ENCODE measurements around the gene SAMD4B.

Gene SAMD4B

GRCh38 chr19:39321117-39321831, 20.9 kb upstream of the SAMD4B start:
- no peaks in the 10 kb centered on the region for H3K9me3 ChIP-seq (ENCODE audit: control insufficient read depth, low read length)
- peaks cover 2% of the 10 kb centered on the region for H3K4me1 ChIP-seq
- peak overlapping the region; percentile 83 for H2AFZ ChIP-seq
- TF ChIP-seq, protein P1, sequence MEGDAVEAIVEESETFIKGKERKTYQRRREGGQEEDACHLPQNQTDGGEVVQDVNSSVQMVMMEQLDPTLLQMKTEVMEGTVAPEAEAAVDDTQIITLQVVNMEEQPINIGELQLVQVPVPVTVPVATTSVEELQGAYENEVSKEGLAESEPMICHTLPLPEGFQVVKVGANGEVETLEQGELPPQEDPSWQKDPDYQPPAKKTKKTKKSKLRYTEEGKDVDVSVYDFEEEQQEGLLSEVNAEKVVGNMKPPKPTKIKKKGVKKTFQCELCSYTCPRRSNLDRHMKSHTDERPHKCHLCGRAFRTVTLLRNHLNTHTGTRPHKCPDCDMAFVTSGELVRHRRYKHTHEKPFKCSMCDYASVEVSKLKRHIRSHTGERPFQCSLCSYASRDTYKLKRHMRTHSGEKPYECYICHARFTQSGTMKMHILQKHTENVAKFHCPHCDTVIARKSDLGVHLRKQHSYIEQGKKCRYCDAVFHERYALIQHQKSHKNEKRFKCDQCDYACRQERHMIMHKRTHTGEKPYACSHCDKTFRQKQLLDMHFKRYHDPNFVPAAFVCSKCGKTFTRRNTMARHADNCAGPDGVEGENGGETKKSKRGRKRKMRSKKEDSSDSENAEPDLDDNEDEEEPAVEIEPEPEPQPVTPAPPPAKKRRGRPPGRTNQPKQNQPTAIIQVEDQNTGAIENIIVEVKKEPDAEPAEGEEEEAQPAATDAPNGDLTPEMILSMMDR (IDR thresholded peaks at IDR 0.05) = no peak
- no peaks in the 10 kb centered on the region for H3K36me3 ChIP-seq (ENCODE audit: control insufficient read depth, insufficient read depth, low read length)
- H3K27me3 ChIP-seq (ENCODE audit: control insufficient read depth, insufficient read depth, low read length) = no peaks in the 10 kb centered on the region
- no peak overlapping the region for H3K4me3 ChIP-seq (ENCODE audit: low read depth, low read length)
- no peak overlapping the region for H3K9ac ChIP-seq
- peak overlapping the region; percentile 45 for H3K4me2 ChIP-seq (ENCODE audit: low read length)
- H3K27ac ChIP-seq = no peak overlapping the region
- no peaks in the 10 kb centered on the region for H3K79me2 ChIP-seq

- no peaks in the 10 kb centered on the region for H3K9me3 ChIP-seq (ENCODE audit: control insufficient read depth, low read length)
- TF ChIP-seq, protein P1 (IDR thresholded peaks at IDR 0.05) = no peak
- H3K36me3 ChIP-seq (ENCODE audit: control insufficient read depth, insufficient read depth, low read length) = no peaks in the 10 kb centered on the region
- H3K9ac ChIP-seq = no peak overlapping the region
- H3K27me3 ChIP-seq (ENCODE audit: control insufficient read depth, insufficient read depth, low read length) = no peaks in the 10 kb centered on the region
- no peak overlapping the region for H3K27ac ChIP-seq
- no peak overlapping the region for H3K4me3 ChIP-seq (ENCODE audit: low read depth, low read length)
- no peak overlapping the region for H3K4me2 ChIP-seq (ENCODE audit: low read length)
- no peak overlapping the region for H2AFZ ChIP-seq
- H3K4me1 ChIP-seq = peaks cover 2% of the 10 kb centered on the region
- H3K79me2 ChIP-seq = no peaks in the 10 kb centered on the region
Observed at GRCh38 chr19:39321832-39322176, 20.4 kb upstream of the SAMD4B start.

GRCh38 chr19:39324242-39324842, 17.9 kb upstream of the SAMD4B start:
- no peaks in the 10 kb centered on the region for H3K27me3 ChIP-seq (ENCODE audit: control insufficient read depth, insufficient read depth, low read length)
- no peaks in the 10 kb centered on the region for H3K36me3 ChIP-seq (ENCODE audit: control insufficient read depth, insufficient read depth, low read length)
- H3K4me3 ChIP-seq (ENCODE audit: low read depth, low read length) = no peak overlapping the region
- no peak overlapping the region for H3K9ac ChIP-seq
- H3K79me2 ChIP-seq = no peaks in the 10 kb centered on the region
- no peak overlapping the region for H3K27ac ChIP-seq
- peaks cover 2% of the 10 kb centered on the region for H3K4me1 ChIP-seq
- TF ChIP-seq, protein P1 (IDR thresholded peaks at IDR 0.05) = no peak
- no peaks in the 10 kb centered on the region for H3K9me3 ChIP-seq (ENCODE audit: control insufficient read depth, low read length)
- no peak overlapping the region for H3K4me2 ChIP-seq (ENCODE audit: low read length)
- H2AFZ ChIP-seq = no peak overlapping the region

DNA sequence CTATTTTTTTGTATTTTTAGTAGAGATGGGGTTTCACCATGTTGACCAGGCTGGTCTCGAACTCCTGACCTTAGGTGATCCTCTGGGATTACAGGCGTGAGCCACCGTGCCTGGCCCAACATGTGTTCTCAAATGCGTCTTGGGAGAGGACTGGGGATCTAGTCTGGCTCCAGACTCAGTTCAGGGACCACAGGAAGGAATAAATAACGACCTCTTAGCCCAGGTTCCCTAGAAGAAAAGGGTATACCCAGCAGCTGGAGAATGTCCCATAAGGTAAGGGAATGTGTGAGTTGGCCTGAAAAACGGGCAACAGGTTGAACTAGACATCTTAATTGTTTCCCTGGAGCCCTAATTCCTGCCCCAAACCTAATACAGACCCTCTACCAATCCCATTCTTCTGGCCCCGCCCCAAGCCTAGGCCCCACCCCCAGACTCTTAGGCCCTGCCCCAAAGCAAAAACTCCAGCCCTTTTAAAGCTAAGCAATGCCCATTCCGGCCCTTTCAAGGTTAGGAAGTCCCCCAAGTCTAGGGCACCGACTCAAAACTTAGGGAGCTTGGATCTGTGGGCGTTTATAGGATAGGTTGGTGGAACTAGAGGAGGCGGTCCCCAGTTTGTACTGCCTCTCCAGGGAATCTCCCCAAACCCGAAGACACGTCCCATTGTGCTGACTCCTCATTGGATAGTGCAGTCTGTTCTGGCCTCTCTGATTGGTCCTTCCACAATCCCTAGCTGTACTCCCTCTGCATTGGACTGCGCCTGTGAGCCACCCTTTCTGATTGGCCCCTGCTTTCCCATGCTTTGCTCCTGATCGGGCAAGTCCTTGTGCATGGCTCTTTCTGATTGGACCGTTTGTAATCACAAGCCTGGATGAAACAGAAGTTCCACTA, 16.2 kb upstream of the SAMD4B start:
- no peaks in the 10 kb centered on the region for H3K4me1 ChIP-seq
- no peak overlapping the region for H3K4me3 ChIP-seq (ENCODE audit: low read depth, low read length)
- no peaks in the 10 kb centered on the region for H3K79me2 ChIP-seq
- no peak overlapping the region for H3K4me2 ChIP-seq (ENCODE audit: low read length)
- H3K9ac ChIP-seq = no peak overlapping the region
- no peaks in the 10 kb centered on the region for H3K27me3 ChIP-seq (ENCODE audit: control insufficient read depth, insufficient read depth, low read length)
- H3K9me3 ChIP-seq (ENCODE audit: control insufficient read depth, low read length) = no peaks in the 10 kb centered on the region
- no peaks in the 10 kb centered on the region for H3K36me3 ChIP-seq (ENCODE audit: control insufficient read depth, insufficient read depth, low read length)
- H2AFZ ChIP-seq = no peak overlapping the region
- no peak overlapping the region for H3K27ac ChIP-seq
- TF ChIP-seq, protein P1 (IDR thresholded peaks at IDR 0.05) = no peak
